GM12891 (cell line): Measurements from ENCODE around the gene SAMD10.

Experiments
- PAX5 ChIP-seq: IDR thresholded peaks from 2 replicates; pipeline ENCODE4 v1.6.1; 2011; ENCODE audit warnings: low read length, moderate library complexity, mild to moderate bottlenecking; ENCODE audit not compliant: insufficient read depth, severe bottlenecking
- POLR2A ChIP-seq: IDR thresholded peaks from 2 replicates; pipeline ENCODE4 v1.6.1; 2011; ENCODE audit warnings: low read depth, low read length, control low read depth
- POLR2AphosphoS5 ChIP-seq: IDR thresholded peaks from 2 replicates; pipeline ENCODE4 v1.6.1; 2011; ENCODE audit warnings: low read depth, low read length, control low read depth
- SPI1 ChIP-seq: IDR thresholded peaks from 2 replicates; pipeline ENCODE4 v1.6.1; 2011; ENCODE audit warnings: low read depth, low read length, control low read depth
- TAF1 ChIP-seq: IDR thresholded peaks from 2 replicates; pipeline ENCODE4 v1.6.1; 2011; ENCODE audit warnings: low read depth, low read length, control low read depth

GRCh38 chr20:63958471-63958870, 21.0 kb downstream of the SAMD10 start:
- TF ChIP-seq POLR2A, result no peak
- TF ChIP-seq POLR2AphosphoS5, result no peak
- TF ChIP-seq TAF1, result no peak
- no peak for TF ChIP-seq PAX5
- TF ChIP-seq SPI1, result no peak
